Measurements from ENCODE around the gene CDYL2. TPM values are rescaled to one million over a fixed set of nuclear protein-coding genes. Genes with fewer than 3 reads are reported as not detected.
A peak's percentile ranks its signal among the peaks of the same experiment; 100 is the strongest.

The CDYL2 gene
- total RNA-seq, 2 experiments from 2014 or later = 10.4 to 11.4 TPM

DNA sequence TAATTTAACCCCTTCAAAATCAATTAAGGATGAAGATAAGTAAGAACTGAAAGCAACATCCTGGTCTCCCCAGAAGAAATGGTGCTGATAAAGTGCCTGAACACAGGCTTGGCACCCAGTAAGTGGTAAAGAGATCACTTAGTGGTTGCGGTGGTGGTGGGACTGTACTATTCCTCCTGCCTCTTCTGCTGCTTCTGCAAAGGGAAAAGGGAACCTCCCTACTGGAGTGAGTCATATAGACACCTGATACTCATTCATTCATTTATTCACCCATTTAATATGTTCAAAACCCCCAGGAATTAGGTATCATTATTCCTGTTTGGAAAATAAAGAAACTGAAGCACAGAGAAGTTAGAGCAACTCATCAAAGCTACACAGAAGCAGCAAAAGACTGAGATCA, 60.6 kb downstream of the CDYL2 start:
- no peak overlapping the region for H3K4me3 Mint-ChIP-seq
- no peak overlapping the region for H3K27ac Mint-ChIP-seq

DNA sequence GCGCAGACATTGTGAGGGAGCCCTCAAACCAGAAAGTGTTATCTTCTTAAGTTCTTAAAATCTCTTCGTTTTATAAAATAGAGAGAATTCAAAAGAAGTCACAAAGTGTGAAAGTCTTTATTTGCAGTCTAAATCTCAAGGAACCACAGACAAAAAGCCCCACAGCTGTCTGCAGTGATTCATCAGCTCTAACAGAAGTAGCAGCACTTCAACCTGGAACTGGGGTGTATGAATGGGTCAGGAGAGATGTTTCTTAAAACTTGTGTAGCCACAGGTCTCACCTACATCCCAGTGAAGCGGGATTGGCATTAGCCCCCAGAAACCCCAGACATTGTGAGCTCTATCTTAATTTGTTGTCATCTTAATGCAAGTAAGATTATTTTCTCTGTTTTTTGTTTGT, 61.1 kb downstream of the CDYL2 start:
- H3K27me3 Mint-ChIP-seq = no peaks in the 10 kb centered on the region
- DNase-seq (peak; percentile 34), ATAC-seq (peak; percentile 40)
- TF ChIP-seq, protein P1, sequence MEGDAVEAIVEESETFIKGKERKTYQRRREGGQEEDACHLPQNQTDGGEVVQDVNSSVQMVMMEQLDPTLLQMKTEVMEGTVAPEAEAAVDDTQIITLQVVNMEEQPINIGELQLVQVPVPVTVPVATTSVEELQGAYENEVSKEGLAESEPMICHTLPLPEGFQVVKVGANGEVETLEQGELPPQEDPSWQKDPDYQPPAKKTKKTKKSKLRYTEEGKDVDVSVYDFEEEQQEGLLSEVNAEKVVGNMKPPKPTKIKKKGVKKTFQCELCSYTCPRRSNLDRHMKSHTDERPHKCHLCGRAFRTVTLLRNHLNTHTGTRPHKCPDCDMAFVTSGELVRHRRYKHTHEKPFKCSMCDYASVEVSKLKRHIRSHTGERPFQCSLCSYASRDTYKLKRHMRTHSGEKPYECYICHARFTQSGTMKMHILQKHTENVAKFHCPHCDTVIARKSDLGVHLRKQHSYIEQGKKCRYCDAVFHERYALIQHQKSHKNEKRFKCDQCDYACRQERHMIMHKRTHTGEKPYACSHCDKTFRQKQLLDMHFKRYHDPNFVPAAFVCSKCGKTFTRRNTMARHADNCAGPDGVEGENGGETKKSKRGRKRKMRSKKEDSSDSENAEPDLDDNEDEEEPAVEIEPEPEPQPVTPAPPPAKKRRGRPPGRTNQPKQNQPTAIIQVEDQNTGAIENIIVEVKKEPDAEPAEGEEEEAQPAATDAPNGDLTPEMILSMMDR (IDR thresholded peaks at IDR 0.05) = no peak
- peaks cover 17% of the 10 kb centered on the region for H3K9me3 Mint-ChIP-seq
- H3K36me3 Mint-ChIP-seq (ENCODE audit: low read depth) = peaks cover 14% of the 10 kb centered on the region
- no peak overlapping the region for H3K4me3 Mint-ChIP-seq
- intact Hi-C loops (cut with micrococcal nuclease) = no loop called here
- H3K4me1 Mint-ChIP-seq (ENCODE audit: low read depth) = peaks cover 31% of the 10 kb centered on the region
- no peak overlapping the region for H3K27ac Mint-ChIP-seq
- ChIA-PET CTCF (no interaction called here), POLR2A (no interaction called here)

More for the DNA sequence above, 60.6 kb downstream of the CDYL2 start:
- intact Hi-C loops (cut with micrococcal nuclease) = no loop called here
- Mint-ChIP-seq H3K4me1 (ENCODE audit: low read depth) (peaks cover 31% of the 10 kb centered on the region), H3K9me3 (peaks cover 14% of the 10 kb centered on the region), H3K36me3 (ENCODE audit: low read depth) (peaks cover 14% of the 10 kb centered on the region), H3K27me3 (no peaks in the 10 kb centered on the region)
- POLR2A ChIA-PET = interaction anchor here (1.2 kb wide), 1 partner anchor 163 kb away, joined by 4 read pairs; no protein-coding TSS in a partner anchor
- ATAC-seq (no peak), DNase-seq (peak; percentile 16)
- CTCF ChIA-PET = no interaction called here
- TF ChIP-seq, protein P1 (IDR thresholded peaks at IDR 0.05) = no peak

DNA sequence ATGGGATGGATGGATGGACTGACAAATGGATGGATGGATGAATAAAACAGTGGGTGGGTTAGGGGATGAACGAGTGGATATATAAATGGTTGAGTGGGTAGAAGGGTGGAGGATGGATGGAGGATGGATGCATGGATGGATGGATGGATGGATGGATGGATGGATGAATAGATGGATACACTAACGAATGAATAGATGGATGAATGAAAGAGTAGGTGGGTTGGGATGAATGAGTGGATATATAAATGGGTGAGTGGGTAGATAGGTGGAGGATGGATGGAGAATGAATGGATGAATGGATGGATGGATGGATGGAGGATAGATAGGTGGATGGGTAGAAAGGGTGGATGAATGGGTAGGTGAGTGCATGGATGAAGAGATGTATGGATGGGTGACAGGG, 62.1 kb downstream of the CDYL2 start:
- intact Hi-C loops (cut with micrococcal nuclease) = no loop called here

DNA sequence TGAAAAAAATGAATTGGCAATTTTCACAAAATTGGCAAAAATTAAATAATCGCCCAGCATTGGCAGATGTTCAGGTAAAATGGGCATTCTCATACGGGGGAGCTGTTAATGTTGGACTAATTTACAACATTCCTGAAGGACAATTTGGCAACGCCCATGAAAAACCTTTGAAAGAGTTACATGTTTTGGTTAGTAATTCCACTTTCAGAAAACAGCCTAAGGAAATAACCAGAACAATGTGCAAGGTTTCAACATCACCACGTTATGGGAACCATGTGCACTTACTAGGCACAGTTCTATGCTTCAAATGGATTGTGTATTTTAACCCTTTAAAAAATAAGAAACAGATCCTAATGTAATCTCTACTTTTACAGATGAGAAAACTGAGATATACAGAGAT, 62.7 kb downstream of the CDYL2 start:
- Mint-ChIP-seq H3K27me3 (no peaks in the 10 kb centered on the region), H3K4me1 (ENCODE audit: low read depth) (peaks cover 26% of the 10 kb centered on the region), H3K36me3 (ENCODE audit: low read depth) (peaks cover 13% of the 10 kb centered on the region), H3K27ac (no peak overlapping the region), H3K4me3 (no peak overlapping the region), H3K9me3 (peaks cover 17% of the 10 kb centered on the region)
- intact Hi-C loops (cut with micrococcal nuclease) = no loop called here
- ChIA-PET POLR2A (no interaction called here), CTCF (no interaction called here)
- DNase-seq (no peak), ATAC-seq (no peak)
- TF ChIP-seq, protein P1 (IDR thresholded peaks at IDR 0.05) = no peak

More for the DNA sequence above, 62.1 kb downstream of the CDYL2 start:
- ATAC-seq (no peak), DNase-seq (no peak)
- TF ChIP-seq, protein P1 (IDR thresholded peaks at IDR 0.05) = no peak
- ChIA-PET CTCF (no interaction called here), POLR2A (no interaction called here)
- peaks cover 26% of the 10 kb centered on the region for H3K4me1 Mint-ChIP-seq (ENCODE audit: low read depth)
- no peaks in the 10 kb centered on the region for H3K27me3 Mint-ChIP-seq
- no peak overlapping the region for H3K27ac Mint-ChIP-seq
- H3K36me3 Mint-ChIP-seq (ENCODE audit: low read depth) = peaks cover 14% of the 10 kb centered on the region
- peaks cover 17% of the 10 kb centered on the region for H3K9me3 Mint-ChIP-seq
- no peak overlapping the region for H3K4me3 Mint-ChIP-seq

DNA sequence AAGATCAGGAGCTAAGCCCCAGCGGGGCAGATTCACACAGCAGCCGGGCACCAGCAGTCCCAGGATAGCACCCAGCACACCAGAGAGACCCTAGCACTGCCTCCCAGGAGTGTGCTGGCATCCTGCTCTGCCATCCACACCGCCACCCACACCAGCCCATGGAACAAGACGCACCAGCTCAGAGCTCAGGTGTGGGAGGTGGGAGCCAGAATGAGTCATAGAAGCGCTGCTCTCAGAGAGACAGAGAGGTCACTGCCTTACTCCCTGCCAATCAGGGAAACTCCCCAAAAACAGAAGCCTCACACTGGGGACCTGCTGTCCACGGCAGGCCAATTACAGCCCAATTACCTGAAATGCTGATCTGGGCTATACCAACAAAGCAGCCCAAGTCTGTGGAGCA, 64.9 kb downstream of the CDYL2 start:
- no peak overlapping the region for H3K27ac Mint-ChIP-seq
- peaks cover 17% of the 10 kb centered on the region for H3K9me3 Mint-ChIP-seq
- ChIA-PET CTCF (no interaction called here), POLR2A (interaction anchor here (1.1 kb wide), 1 partner anchor 19 kb away, joined by 3 read pairs; no protein-coding TSS in a partner anchor)
- H3K36me3 Mint-ChIP-seq (ENCODE audit: low read depth) = peaks cover 13% of the 10 kb centered on the region
- H3K4me1 Mint-ChIP-seq (ENCODE audit: low read depth) = peaks cover 19% of the 10 kb centered on the region
- TF ChIP-seq, protein P1 (IDR thresholded peaks at IDR 0.05) = no peak
- DNase-seq = peak; percentile 59
- no peak overlapping the region for H3K4me3 Mint-ChIP-seq
- intact Hi-C loops (cut with micrococcal nuclease) = no loop called here
- H3K27me3 Mint-ChIP-seq = no peaks in the 10 kb centered on the region
- ATAC-seq = peak; percentile 89
